Skeletal muscle satellite cell (primary cell): Measurements from ENCODE around the gene CORO7.
"Not testable (repeated sequence)": the region's sequence is repeated elsewhere in the genome, so short reads cannot be mapped to it uniquely, and the experiment has no call there.

Source experiments
- H3K27me3 ChIP-seq: 2 replicates; pipeline ENCODE4 v1.7.0; 2013; ENCODE audit warnings: low read length; ENCODE audit not compliant: control insufficient read depth, insufficient read depth
- H3K36me3 ChIP-seq: 2 replicates; pipeline ENCODE4 v1.7.0; 2013; ENCODE audit warnings: mild to moderate bottlenecking, control low read depth, low read length; ENCODE audit not compliant: insufficient read depth
- H3K4me1 ChIP-seq: 2 replicates; pipeline ENCODE4 v1.7.0; 2013; ENCODE audit warnings: low read length; ENCODE audit not compliant: control insufficient read depth, insufficient read depth
- H3K4me2 ChIP-seq: 2 replicates; pipeline ENCODE4 v1.7.0; 2013; ENCODE audit warnings: mild to moderate bottlenecking, low read length
- H3K4me3 ChIP-seq: 2 replicates; pipeline ENCODE4 v1.7.0; 2013; ENCODE audit warnings: low read length
- H3K9ac ChIP-seq: 2 replicates; pipeline ENCODE4 v1.7.0; 2013; ENCODE audit warnings: mild to moderate bottlenecking, low read depth, low read length, moderate library complexity
- H3K9me3 ChIP-seq: replicated peaks from 2 replicates; pipeline ENCODE4 v1.7.0; 2013; ENCODE audit warnings: mild to moderate bottlenecking, control low read depth, low read length

Gene CORO7

GRCh38 chr16:4350787-4351659, 65.4 kb downstream of the CORO7 start, which contains the start of gene PAM16:
PAM16 (minus strand) TSS chr16:4351321; CDS start chr16:4351234, 87 bp downstream.
- peak within 1 kb of the TSS; percentile 82 for H3K4me2 ChIP-seq
- H3K27me3 ChIP-seq, result no peaks in the 10 kb centered on the region
- no peaks in the 10 kb centered on the region for H3K9me3 ChIP-seq
- H3K9ac ChIP-seq, result peak within 1 kb of the TSS; percentile 90
- peak within 1 kb of the TSS; percentile 97 for H3K4me3 ChIP-seq
- peaks cover 28% of the 10 kb centered on the region for H3K4me1 ChIP-seq
- peaks cover 4% of the 10 kb centered on the region for H3K36me3 ChIP-seq

- peak overlapping the region; percentile 90 for H3K9ac ChIP-seq
- H3K36me3 ChIP-seq, result peaks cover 4% of the 10 kb centered on the region
- H3K27me3 ChIP-seq, result no peaks in the 10 kb centered on the region
Observed at GRCh38 chr16:4350365-4350786, 66.0 kb downstream of the CORO7 start.

GRCh38 chr16:4349332-4349731, 67.1 kb downstream of the CORO7 start:
- Histone ChIP-seq H3K9ac (no peak overlapping the region), H3K9me3 (no peaks in the 10 kb centered on the region), H3K4me3 (no peak overlapping the region), H3K4me1 (peaks cover 28% of the 10 kb centered on the region), H3K27me3 (no peaks in the 10 kb centered on the region), H3K36me3 (peaks cover 4% of the 10 kb centered on the region), H3K4me2 (peak overlapping the region; percentile 82)

More at GRCh38 chr16:4350365-4350786, 66.0 kb downstream of the CORO7 start:
- Histone ChIP-seq H3K4me1 (peaks cover 28% of the 10 kb centered on the region), H3K9me3 (no peaks in the 10 kb centered on the region), H3K4me3 (peak overlapping the region; percentile 97), H3K4me2 (peak overlapping the region; percentile 82)

GRCh38 chr16:4347765-4348509, 68.5 kb downstream of the CORO7 start:
- Histone ChIP-seq H3K4me2 (no peak overlapping the region), H3K4me1 (peaks cover 28% of the 10 kb centered on the region), H3K36me3 (peaks cover 6% of the 10 kb centered on the region), H3K4me3 (no peak overlapping the region), H3K27me3 (no peaks in the 10 kb centered on the region), H3K9ac (no peak overlapping the region), H3K9me3 (no peaks in the 10 kb centered on the region)

GRCh38 chr16:4347010-4347409, 69.4 kb downstream of the CORO7 start:
- no peak overlapping the region for H3K9ac ChIP-seq
- peaks cover 6% of the 10 kb centered on the region for H3K36me3 ChIP-seq
- H3K4me3 ChIP-seq, result no peak overlapping the region
- no peaks in the 10 kb centered on the region for H3K27me3 ChIP-seq
- H3K4me2 ChIP-seq, result no peak overlapping the region
- H3K4me1 ChIP-seq, result peaks cover 22% of the 10 kb centered on the region
- no peaks in the 10 kb centered on the region for H3K9me3 ChIP-seq

- no peak overlapping the region for H3K4me3 ChIP-seq
- no peaks in the 10 kb centered on the region for H3K27me3 ChIP-seq
- no peak overlapping the region for H3K9ac ChIP-seq
- H3K4me1 ChIP-seq, result peaks cover 15% of the 10 kb centered on the region
- H3K4me2 ChIP-seq, result no peak overlapping the region
- no peaks in the 10 kb centered on the region for H3K9me3 ChIP-seq
- peaks cover 13% of the 10 kb centered on the region for H3K36me3 ChIP-seq
Observed at GRCh38 chr16:4345836-4346781, 70.3 kb downstream of the CORO7 start.

GRCh38 chr16:4344983-4345835, 71.2 kb downstream of the CORO7 start:
- H3K9ac ChIP-seq, result no peak overlapping the region
- no peak overlapping the region for H3K4me2 ChIP-seq
- H3K36me3 ChIP-seq, result peaks cover 20% of the 10 kb centered on the region
- H3K27me3 ChIP-seq, result no peaks in the 10 kb centered on the region
- H3K4me1 ChIP-seq, result peaks cover 15% of the 10 kb centered on the region
- H3K4me3 ChIP-seq, result no peak overlapping the region
- H3K9me3 ChIP-seq, result no peaks in the 10 kb centered on the region

GRCh38 chr16:4344300-4344982, 72.0 kb downstream of the CORO7 start:
- H3K9ac ChIP-seq, H3K4me1 ChIP-seq, H3K4me3 ChIP-seq, H3K27me3 ChIP-seq, H3K9me3 ChIP-seq, H3K4me2 ChIP-seq: not testable (repeated sequence)
- H3K36me3 ChIP-seq, result peaks cover 24% of the 10 kb centered on the region

GRCh38 chr16:4342866-4343744, 73.3 kb downstream of the CORO7 start:
- Histone ChIP-seq H3K9me3 (no peaks in the 10 kb centered on the region), H3K9ac (no peak overlapping the region), H3K4me2 (no peak overlapping the region), H3K27me3 (no peaks in the 10 kb centered on the region), H3K4me1 (peaks cover 5% of the 10 kb centered on the region), H3K36me3 (peaks cover 37% of the 10 kb centered on the region), H3K4me3 (no peak overlapping the region)
